Loucy (cell line): ENCODE data around the gene SH2D6.

Experiments
- H2AFZ ChIP-seq: fragments of 200-600 bp; sonication (generic); 2 replicates; pipeline ENCODE4 v1.6.0; 2016; ENCODE audit warnings: antibody characterized with exemption, mild to moderate bottlenecking, low read length, moderate library complexity
- H3F3A ChIP-seq: fragments of 200-600 bp; 2 replicates; pipeline ENCODE4 v1.6.0; 2016; ENCODE audit warnings: antibody characterized with exemption, low read depth, mild to moderate bottlenecking
- H3K27me3 ChIP-seq: fragments of 200-600 bp; sonication (generic); 2 replicates; pipeline ENCODE4 v1.6.1; 2014; ENCODE audit warnings: low read length, mild to moderate bottlenecking; ENCODE audit not compliant: insufficient read depth, poor library complexity, severe bottlenecking
- H3K36me3 ChIP-seq: fragments of 200-600 bp; sonication (generic); 2 replicates; pipeline ENCODE4 v1.6.1; 2016; ENCODE audit warnings: low read length; ENCODE audit not compliant: insufficient read depth
- H3K4me1 ChIP-seq: fragments of 200-600 bp; sonication (generic); 2 replicates; pipeline ENCODE4 v1.5.1; 2014; ENCODE audit warnings: low read length, mild to moderate bottlenecking; ENCODE audit not compliant: insufficient read depth, poor library complexity, severe bottlenecking
- H3K4me2 ChIP-seq: fragments of 200-600 bp; sonication (generic); 2 replicates; pipeline ENCODE4 v1.6.0; 2014; ENCODE audit warnings: antibody characterized with exemption, low read length, low read depth, mild to moderate bottlenecking; ENCODE audit not compliant: poor library complexity, severe bottlenecking
- H3K4me3 ChIP-seq: fragments of 200-600 bp; sonication (generic); 2 replicates; pipeline ENCODE4 v1.5.1; 2014; ENCODE audit warnings: low read length, mild to moderate bottlenecking, mixed read lengths; ENCODE audit not compliant: poor library complexity, severe bottlenecking
- H3K79me2 ChIP-seq: fragments of 200-600 bp; sonication (generic); 2 replicates; pipeline ENCODE4 v1.6.1; 2014; ENCODE audit warnings: low read length; ENCODE audit not compliant: insufficient read depth
- H3K9ac ChIP-seq: fragments of 200-600 bp; sonication (generic); 2 replicates; pipeline ENCODE4 v1.6.0; 2014; ENCODE audit warnings: mild to moderate bottlenecking, low read depth, low read length, moderate library complexity; ENCODE audit not compliant: poor library complexity, severe bottlenecking
- H3K9me2 ChIP-seq: fragments of 200-600 bp; sonication (generic); replicated peaks from 2 replicates; pipeline ENCODE4 v1.6.1; 2016; ENCODE audit warnings: low read depth, low read length, mixed read lengths
- H3K9me3 ChIP-seq: fragments of 200-600 bp; sonication (generic); 2 replicates; pipeline ENCODE4 v1.6.1; 2014; ENCODE audit warnings: mild to moderate bottlenecking, antibody characterized with exemption, low read length, low read depth; ENCODE audit not compliant: insufficient read depth
- H4K20me1 ChIP-seq: fragments of 200-600 bp; sonication (generic); 2 replicates; pipeline ENCODE4 v1.6.0; 2014; ENCODE audit warnings: antibody characterized with exemption, low read length, mild to moderate bottlenecking; ENCODE audit not compliant: insufficient read depth, poor library complexity, severe bottlenecking
- CTCF ChIP-seq: fragments of 200-600 bp; sonication (generic); conservative IDR thresholded peaks from 2 replicates; pipeline ENCODE4 v1.5.1; 2014; ENCODE audit warnings: mild to moderate bottlenecking, antibody characterized with exemption, low read length
- EZH2phosphoT487 ChIP-seq: fragments of 200-600 bp; IDR thresholded peaks from 2 replicates; pipeline ENCODE4 v1.6.1; 2018; ENCODE audit warnings: antibody characterized with exemption, mild to moderate bottlenecking, moderate library complexity, borderline replicate concordance

SH2D6 gene

GRCh38 chr2:85446296-85447221 lies 28.0 kb downstream of the SH2D6 start:
- no peaks in the 10 kb centered on the region for H3K27me3 ChIP-seq
- no peak overlapping the region for H2AFZ ChIP-seq
- H3K4me3 ChIP-seq, result no peak overlapping the region
- H3K9ac ChIP-seq, result no peak overlapping the region
- no peaks in the 10 kb centered on the region for H3K36me3 ChIP-seq
- no peaks in the 10 kb centered on the region for H3K9me2 ChIP-seq
- no peak overlapping the region for H3K4me2 ChIP-seq
- TF ChIP-seq CTCF, result no peak
- TF ChIP-seq EZH2phosphoT487, result no peak
- H3F3A ChIP-seq, result no peaks in the 10 kb centered on the region
- H3K79me2 ChIP-seq, result no peaks in the 10 kb centered on the region
- H3K9me3 ChIP-seq, result no peaks in the 10 kb centered on the region
- no peaks in the 10 kb centered on the region for H4K20me1 ChIP-seq
- H3K4me1 ChIP-seq, result no peaks in the 10 kb centered on the region

DNA sequence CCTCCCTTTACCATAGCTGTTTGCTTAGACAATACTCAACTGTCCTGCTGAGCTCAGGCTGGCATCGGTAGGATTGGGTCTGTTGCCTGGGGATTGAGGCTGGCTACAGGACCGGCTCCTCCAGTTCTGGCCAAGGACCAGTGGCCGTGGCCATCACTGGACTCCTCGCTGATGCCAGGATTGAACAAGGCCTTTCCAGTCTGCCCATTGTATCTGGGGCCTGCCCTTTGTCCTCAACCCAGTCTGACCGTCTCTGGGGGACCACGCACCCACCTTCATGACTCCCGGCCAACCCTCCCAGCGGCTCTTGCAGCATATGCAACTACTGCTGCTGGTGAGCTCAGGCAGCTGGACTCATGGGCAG lies 28.7 kb downstream of the SH2D6 start:
- no peak overlapping the region for H3K4me2 ChIP-seq
- no peaks in the 10 kb centered on the region for H3K79me2 ChIP-seq
- H4K20me1 ChIP-seq, result no peaks in the 10 kb centered on the region
- H3K9me2 ChIP-seq, result no peaks in the 10 kb centered on the region
- H3F3A ChIP-seq, result no peaks in the 10 kb centered on the region
- no peak for TF ChIP-seq EZH2phosphoT487
- TF ChIP-seq CTCF, result no peak
- no peaks in the 10 kb centered on the region for H3K4me1 ChIP-seq
- no peaks in the 10 kb centered on the region for H3K36me3 ChIP-seq
- no peaks in the 10 kb centered on the region for H3K9me3 ChIP-seq
- no peak overlapping the region for H3K9ac ChIP-seq
- H2AFZ ChIP-seq, result no peak overlapping the region
- H3K27me3 ChIP-seq, result no peaks in the 10 kb centered on the region
- H3K4me3 ChIP-seq, result no peak overlapping the region

DNA sequence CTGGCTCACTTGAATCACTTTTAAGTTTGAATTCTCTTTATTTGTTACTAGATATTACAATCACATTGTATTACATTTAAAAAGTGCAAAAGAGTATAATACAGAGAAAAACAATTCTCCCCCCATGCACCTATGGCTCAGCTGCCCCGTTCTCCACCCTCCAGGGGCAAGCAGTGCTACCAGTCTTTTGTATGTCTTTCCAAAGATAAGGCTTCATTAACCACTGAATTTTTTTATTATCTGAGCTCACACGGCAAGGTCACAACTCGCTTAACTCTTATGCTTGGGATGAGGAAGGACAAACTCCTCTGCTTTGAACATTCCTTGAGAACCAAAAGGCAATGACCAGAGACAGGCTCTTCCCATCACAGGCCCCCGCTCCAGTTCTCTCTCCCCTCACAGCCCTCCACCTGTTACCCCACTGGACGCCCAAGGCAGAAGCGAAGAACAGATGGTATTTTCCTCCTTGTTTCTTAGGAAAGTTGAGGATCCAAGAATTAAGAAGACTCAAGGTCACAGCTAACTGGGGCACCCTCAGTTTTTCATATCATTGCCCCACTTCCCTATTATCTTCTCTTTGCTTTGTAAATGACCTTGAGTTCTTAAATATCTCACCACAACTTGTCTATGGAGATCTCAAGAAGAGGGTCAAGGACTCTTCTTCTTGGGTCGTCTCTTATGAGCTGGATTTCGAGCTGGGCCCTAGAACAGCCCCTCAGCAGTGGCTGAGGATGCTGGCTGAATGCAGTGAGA lies 30.1 kb downstream of the SH2D6 start:
- Histone ChIP-seq H3K4me1 (no peaks in the 10 kb centered on the region), H3K79me2 (no peaks in the 10 kb centered on the region), H4K20me1 (no peaks in the 10 kb centered on the region), H3K4me2 (no peak overlapping the region), H3K36me3 (no peaks in the 10 kb centered on the region), H3K4me3 (no peak overlapping the region), H3K9ac (no peak overlapping the region), H2AFZ (no peak overlapping the region), H3F3A (no peaks in the 10 kb centered on the region), H3K9me3 (no peaks in the 10 kb centered on the region), H3K27me3 (no peaks in the 10 kb centered on the region), H3K9me2 (no peaks in the 10 kb centered on the region)
- TF ChIP-seq EZH2phosphoT487, result no peak
